NB4 (cell line): Measurements from ENCODE around the gene CSRP1.
"Not testable (repeated sequence)": the region's sequence is repeated elsewhere in the genome, so short reads cannot be mapped to it uniquely, and the experiment has no call there.

Experiments
- DNase-seq: peaks from one replicate; pipeline ENCODE4 v3.0.0; 2010; ENCODE audit warnings: low read depth
- H3K4me3 ChIP-seq: one replicate; pipeline ENCODE4 v1.5.1; 2011; ENCODE audit warnings: mild to moderate bottlenecking, low read depth, low read length, moderate library complexity
- CTCF ChIP-seq: IDR thresholded peaks from one replicate; pipeline ENCODE4 v1.5.1; 2012; ENCODE audit warnings: low read depth, low read length
- MAX ChIP-seq: IDR thresholded peaks from 2 replicates; pipeline ENCODE4 v1.6.1; 2011; ENCODE audit warnings: low read depth, low read length
- MYC ChIP-seq: IDR thresholded peaks from 2 replicates; pipeline ENCODE4 v1.6.1; 2011; ENCODE audit warnings: low read depth, low read length
- POLR2A ChIP-seq: IDR thresholded peaks from 2 replicates; pipeline ENCODE4 v1.6.1; 2011; ENCODE audit warnings: mild to moderate bottlenecking; ENCODE audit not compliant: insufficient read length; ENCODE audit errors: extremely low read depth

CSRP1 gene

GRCh38 chr1:201497935-201498509, 8.9 kb downstream of the CSRP1 start:
- no peak for TF ChIP-seq POLR2A
- no peak for TF ChIP-seq MYC
- no peak for TF ChIP-seq CTCF
- no peak for TF ChIP-seq MAX
- H3K4me3 ChIP-seq, result no peak overlapping the region
- DNase-seq, result no peak

GRCh38 chr1:201496296-201496690, 10.6 kb downstream of the CSRP1 start:
- TF ChIP-seq MAX (no peak), CTCF (no peak), MYC (no peak), POLR2A (no peak)
- no peak overlapping the region for H3K4me3 ChIP-seq
- DNase-seq, result no peak

- H3K4me3 ChIP-seq, result no peak overlapping the region
- DNase-seq, result no peak
- no peak for TF ChIP-seq CTCF
- TF ChIP-seq MAX, result no peak
- TF ChIP-seq MYC, result no peak
- no peak for TF ChIP-seq POLR2A
Measured at GRCh38 chr1:201495551-201496295, 11.2 kb downstream of the CSRP1 start.

- no peak overlapping the region for H3K4me3 ChIP-seq
- no peak for DNase-seq
- TF ChIP-seq MYC, result no peak
- TF ChIP-seq MAX, result no peak
- no peak for TF ChIP-seq CTCF
- no peak for TF ChIP-seq POLR2A
Measured at GRCh38 chr1:201493757-201494617, 12.9 kb downstream of the CSRP1 start.

GRCh38 chr1:201493026-201493656, 13.8 kb downstream of the CSRP1 start:
- not testable (repeated sequence) for DNase-seq, H3K4me3 ChIP-seq
